Measurements from ENCODE around the gene ARHGAP6. TPM values are rescaled to one million over a fixed set of nuclear protein-coding genes. Genes with fewer than 3 reads are reported as not detected.

The ARHGAP6 gene
- total RNA-seq, 1 experiment from 2014 or later, result 0.07 TPM

GRCh38 chrX:11478911-11479310 is 186.8 kb downstream of the ARHGAP6 start:
- Mint-ChIP-seq H3K4me3 (no peak overlapping the region), H3K9me3 (peaks cover 69 to 76% of the 10 kb centered on the region in 2 experiments), H3K36me3 (ENCODE audit: insufficient read depth in 1 of 3, low read depth in 3 of 3) (peaks cover 0 to 4% (median 0%) of the 10 kb centered on the region in 3 experiments; a peak in 2 of 7 replicates), H3K4me1 (peaks cover 12 to 21% of the 10 kb centered on the region in 2 experiments; a peak in 3 of 4 replicates), H3K27ac (no peak overlapping the region), H3K27me3 (ENCODE audit: low read depth) (peaks cover 5% of the 10 kb centered on the region)
- Histone ChIP-seq H2AFZ (ENCODE audit: low read length) (no peak overlapping the region), H3K9me3 (ENCODE audit: control insufficient read depth, low read depth, low read length) (no peaks in the 10 kb centered on the region), H2BK5ac (ENCODE audit: insufficient read length, low read length) (no peak overlapping the region), H3K4me1 (ENCODE audit: insufficient read depth, low read length) (peaks cover 7% of the 10 kb centered on the region; the same call in 1 of the 2 replicates), H4K5ac (ENCODE audit: insufficient read length, low read depth, low read length) (no peak overlapping the region), H4K20me1 (ENCODE audit: control insufficient read depth, insufficient read depth, insufficient read length) (no peaks in the 10 kb centered on the region), H2BK20ac (ENCODE audit: low read depth, low read length, poor library complexity, severe bottlenecking) (no peak overlapping the region), H2AK5ac (ENCODE audit: insufficient read length, low read length) (no peak overlapping the region), H3K4ac (ENCODE audit: low read depth, low read length) (no peak overlapping the region), H3T11ph (ENCODE audit: low read length) (no peak overlapping the region), H2BK12ac (ENCODE audit: insufficient read length, low read depth, low read length) (no peak overlapping the region), H3K79me1 (ENCODE audit: insufficient read depth, low read depth, low read length, poor library complexity, severe bottlenecking) (no peaks in the 10 kb centered on the region), H3K23me2 (ENCODE audit: insufficient read length, low read depth, low read length, poor library complexity, severe bottlenecking) (no peaks in the 10 kb centered on the region), H3K9ac (ENCODE audit: extremely low read depth, insufficient read length, low read length) (no peak overlapping the region), H3K18ac (ENCODE audit: insufficient read length, low read depth, low read length) (no peak overlapping the region), H3K4me2 (ENCODE audit: insufficient read depth, insufficient read length, low read length) (peak overlapping the region; percentile 25), H2BK15ac (ENCODE audit: low read depth, low read length) (no peak overlapping the region), H4K91ac (ENCODE audit: insufficient read length, low read depth, low read length) (no peak overlapping the region), H3K27me3 (ENCODE audit: insufficient read depth, low read length) (no peaks in the 10 kb centered on the region), H3K23ac (ENCODE audit: insufficient read length, low read depth, low read length) (no peak overlapping the region), H2BK120ac (ENCODE audit: low read depth, low read length, poor library complexity, severe bottlenecking) (no peak overlapping the region), H4K8ac (replicated peaks; ENCODE audit: insufficient read length, low read depth, low read length) (no peak overlapping the region), H3K56ac (ENCODE audit: insufficient read length, low read depth, low read length) (no peak overlapping the region), H3K79me2 (ENCODE audit: insufficient read depth, low read length) (no peaks in the 10 kb centered on the region), H3K14ac (ENCODE audit: insufficient read depth, low read length) (no peak overlapping the region), H3K27ac (ENCODE audit: insufficient read length, low read depth, low read length) (no peak overlapping the region)
- TF ChIP-seq CTCF (conservative IDR thresholded peaks at IDR 0.05), result no peak
- no CpG with 5 or more reads among the region's 3 CpGs for WGBS (ENCODE audit: extremely low coverage, insufficient read length, low lambda C conversion rate)
- no peak for DNase-seq

Data from H9 (cell line).